ENCODE data around the gene OPHN1. TPM values are rescaled to one million over a fixed set of nuclear protein-coding genes. Genes with fewer than 3 reads are reported as not detected.

OPHN1 gene
- total RNA-seq, 4 donors from 2014 or later: 2.3 to 10.8 (median 4.6) TPM

DNA sequence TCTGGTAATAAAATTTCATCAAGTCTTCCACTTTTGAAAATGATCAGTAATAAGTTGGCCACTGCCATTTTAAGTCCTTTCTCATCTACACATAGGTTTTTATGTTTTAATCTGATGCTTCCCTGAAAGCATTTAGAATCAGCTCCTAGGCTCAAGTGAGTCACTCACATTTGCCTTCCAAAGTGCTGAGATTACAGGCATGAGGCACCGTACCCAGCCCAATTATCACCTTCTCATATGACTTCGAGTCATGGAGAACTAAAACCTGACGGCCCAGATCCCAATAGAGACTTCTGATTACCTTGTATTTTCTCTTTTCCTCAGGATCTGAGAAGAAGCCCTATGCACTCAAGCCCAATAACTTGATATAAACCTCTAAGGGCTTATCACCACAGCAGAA, 140.8 kb downstream of the OPHN1 start:
- Histone ChIP-seq H3K27me3 (no peaks in the 10 kb centered on the region), H3K4me1 (no peaks in the 10 kb centered on the region), H3K36me3 (no peaks in the 10 kb centered on the region), H3K27ac (no peak overlapping the region), H3K4me3 (no peak overlapping the region), H3K9me3 (no peaks in the 10 kb centered on the region)
- ATAC-seq (peak in 1 of 2 donors; percentile 36), DNase-seq (no peak)
- TF ChIP-seq, protein P1, sequence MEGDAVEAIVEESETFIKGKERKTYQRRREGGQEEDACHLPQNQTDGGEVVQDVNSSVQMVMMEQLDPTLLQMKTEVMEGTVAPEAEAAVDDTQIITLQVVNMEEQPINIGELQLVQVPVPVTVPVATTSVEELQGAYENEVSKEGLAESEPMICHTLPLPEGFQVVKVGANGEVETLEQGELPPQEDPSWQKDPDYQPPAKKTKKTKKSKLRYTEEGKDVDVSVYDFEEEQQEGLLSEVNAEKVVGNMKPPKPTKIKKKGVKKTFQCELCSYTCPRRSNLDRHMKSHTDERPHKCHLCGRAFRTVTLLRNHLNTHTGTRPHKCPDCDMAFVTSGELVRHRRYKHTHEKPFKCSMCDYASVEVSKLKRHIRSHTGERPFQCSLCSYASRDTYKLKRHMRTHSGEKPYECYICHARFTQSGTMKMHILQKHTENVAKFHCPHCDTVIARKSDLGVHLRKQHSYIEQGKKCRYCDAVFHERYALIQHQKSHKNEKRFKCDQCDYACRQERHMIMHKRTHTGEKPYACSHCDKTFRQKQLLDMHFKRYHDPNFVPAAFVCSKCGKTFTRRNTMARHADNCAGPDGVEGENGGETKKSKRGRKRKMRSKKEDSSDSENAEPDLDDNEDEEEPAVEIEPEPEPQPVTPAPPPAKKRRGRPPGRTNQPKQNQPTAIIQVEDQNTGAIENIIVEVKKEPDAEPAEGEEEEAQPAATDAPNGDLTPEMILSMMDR (IDR thresholded peaks at IDR 0.05 in 4 of 5, conservative IDR thresholded peaks at IDR 0.05 in 1 of 5): no peak
- TF ChIP-seq POLR2A (IDR thresholded peaks at IDR 0.05): no peak
- in situ Hi-C loops (cut with MboI; ENCODE audit: low sequenced_read_pairs in 4 of 4) (no loop called here), intact Hi-C loops (cut with DNase I; ENCODE audit: low total_unique reads) (no loop called here)

DNA sequence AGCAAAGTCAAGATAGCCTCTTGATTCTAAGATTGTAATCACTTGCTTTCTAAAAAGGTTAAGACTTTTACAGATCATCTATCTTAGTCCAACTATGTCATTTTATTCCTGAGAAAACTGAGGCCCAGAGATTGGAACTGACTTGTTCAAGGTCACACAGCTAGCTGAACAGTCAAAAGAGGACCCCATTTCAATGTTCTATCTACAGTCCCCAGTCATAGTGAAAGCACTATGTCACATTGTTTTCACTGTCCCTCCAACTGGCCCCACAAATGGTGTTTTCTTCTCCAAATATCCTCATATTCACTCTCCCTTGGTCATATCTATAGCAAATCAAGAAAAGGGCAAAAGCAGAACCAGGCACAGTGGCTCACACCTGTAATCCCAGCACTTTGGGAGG, 145.2 kb downstream of the OPHN1 start:
- in situ Hi-C loops (cut with MboI; ENCODE audit: low sequenced_read_pairs in 4 of 4) (no loop called here), intact Hi-C loops (cut with DNase I; ENCODE audit: low total_unique reads) (no loop called here)
- TF ChIP-seq, protein P1 (IDR thresholded peaks at IDR 0.05 in 4 of 5, conservative IDR thresholded peaks at IDR 0.05 in 1 of 5): no peak
- TF ChIP-seq POLR2A (IDR thresholded peaks at IDR 0.05): no peak
- H3K27ac ChIP-seq: no peak overlapping the region
- DNase-seq (no peak), ATAC-seq (no peak)
- no peaks in the 10 kb centered on the region for H3K9me3 ChIP-seq
- no peak overlapping the region for H3K4me3 ChIP-seq
- H3K36me3 ChIP-seq: no peaks in the 10 kb centered on the region
- no peaks in the 10 kb centered on the region for H3K4me1 ChIP-seq
- no peaks in the 10 kb centered on the region for H3K27me3 ChIP-seq

DNA sequence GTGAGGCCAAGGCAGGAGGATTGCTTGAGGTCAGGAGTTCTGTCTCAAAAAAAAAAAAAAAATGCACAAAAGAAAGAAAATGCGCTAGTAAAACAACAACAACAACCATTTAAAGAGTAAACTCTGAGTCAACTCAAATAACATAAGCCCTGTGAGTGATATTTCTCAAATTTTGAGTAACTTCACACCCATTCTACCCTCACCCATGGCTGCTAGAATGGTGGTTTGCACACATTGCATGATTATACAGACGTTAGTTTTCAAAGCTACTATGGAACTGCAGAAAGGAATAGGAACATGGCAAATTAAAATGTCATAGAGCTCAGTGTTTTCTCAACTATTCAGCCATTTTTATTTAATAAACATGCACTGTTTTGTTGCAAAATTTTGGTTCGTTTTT, 145.9 kb downstream of the OPHN1 start:
- DNase-seq (no peak), ATAC-seq (no peak)
- no peaks in the 10 kb centered on the region for H3K36me3 ChIP-seq
- in situ Hi-C loops (cut with MboI; ENCODE audit: low sequenced_read_pairs in 4 of 4) (no loop called here), intact Hi-C loops (cut with DNase I; ENCODE audit: low total_unique reads) (no loop called here)
- TF ChIP-seq, protein P1 (IDR thresholded peaks at IDR 0.05 in 4 of 5, conservative IDR thresholded peaks at IDR 0.05 in 1 of 5): no peak
- TF ChIP-seq POLR2A (IDR thresholded peaks at IDR 0.05): no peak
- H3K4me3 ChIP-seq: no peak overlapping the region
- no peaks in the 10 kb centered on the region for H3K9me3 ChIP-seq
- H3K4me1 ChIP-seq: no peaks in the 10 kb centered on the region
- no peaks in the 10 kb centered on the region for H3K27me3 ChIP-seq
- H3K27ac ChIP-seq: no peak overlapping the region

DNA sequence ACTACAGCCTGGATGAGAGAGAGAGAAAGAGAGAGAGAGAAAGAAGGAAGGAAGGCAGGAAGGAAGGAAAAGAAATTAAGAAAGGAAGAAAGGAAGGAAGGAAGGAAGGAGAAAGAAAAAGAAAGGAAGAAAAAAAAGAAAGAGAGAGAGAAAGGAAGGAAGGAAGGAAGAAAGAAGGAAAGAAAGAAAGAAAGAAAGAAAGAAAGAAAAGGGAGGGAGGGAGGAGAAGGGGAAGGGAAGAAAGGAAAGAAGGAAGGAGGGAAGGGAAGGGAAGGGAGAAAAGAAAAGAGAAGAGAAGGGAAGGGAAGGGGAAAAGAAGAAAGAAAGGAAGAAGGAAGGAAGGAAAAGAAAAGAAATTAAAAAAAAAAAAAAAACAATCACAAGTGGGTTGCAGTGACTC, 146.3 kb downstream of the OPHN1 start:
- in situ Hi-C loops (cut with MboI; ENCODE audit: low sequenced_read_pairs in 4 of 4) (no loop called here), intact Hi-C loops (cut with DNase I; ENCODE audit: low total_unique reads) (no loop called here)
- ATAC-seq: no peak
- H3K27me3 ChIP-seq: no peaks in the 10 kb centered on the region
- TF ChIP-seq, protein P1 (IDR thresholded peaks at IDR 0.05 in 4 of 5, conservative IDR thresholded peaks at IDR 0.05 in 1 of 5): no peak
- no peaks in the 10 kb centered on the region for H3K9me3 ChIP-seq
- H3K4me3 ChIP-seq: no peak overlapping the region
- no peak overlapping the region for H3K27ac ChIP-seq
- DNase-seq: no peak
- no peaks in the 10 kb centered on the region for H3K4me1 ChIP-seq
- H3K36me3 ChIP-seq: no peaks in the 10 kb centered on the region

DNA sequence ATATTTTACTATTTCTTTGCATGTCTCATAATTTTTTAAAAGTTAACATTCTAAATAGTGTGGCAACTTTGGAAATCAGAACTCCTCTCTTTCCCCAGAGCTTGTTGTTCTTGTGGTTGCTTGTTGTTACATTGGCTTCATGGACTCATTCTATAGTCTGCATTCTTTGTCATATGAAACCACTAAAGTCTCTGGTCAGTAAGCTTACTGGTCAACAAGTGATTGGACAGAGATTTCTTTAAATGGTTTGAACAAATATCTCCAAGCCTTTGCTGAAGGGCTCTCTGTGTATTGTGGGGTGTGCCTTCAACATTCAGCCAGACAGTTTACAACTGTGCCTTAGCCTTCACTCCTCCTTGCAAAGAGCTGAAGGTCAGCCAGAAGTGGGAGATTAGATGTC, 147.2 kb downstream of the OPHN1 start:
- in situ Hi-C loops (cut with MboI; ENCODE audit: low sequenced_read_pairs in 4 of 4) (no loop called here), intact Hi-C loops (cut with DNase I; ENCODE audit: low total_unique reads) (no loop called here)
- no peaks in the 10 kb centered on the region for H3K4me1 ChIP-seq
- H3K36me3 ChIP-seq: no peaks in the 10 kb centered on the region
- TF ChIP-seq, protein P1 (IDR thresholded peaks at IDR 0.05 in 4 of 5, conservative IDR thresholded peaks at IDR 0.05 in 1 of 5): no peak
- no peak for TF ChIP-seq POLR2A (IDR thresholded peaks at IDR 0.05)
- no peaks in the 10 kb centered on the region for H3K27me3 ChIP-seq
- DNase-seq (no peak), ATAC-seq (no peak)
- H3K27ac ChIP-seq: no peak overlapping the region
- H3K4me3 ChIP-seq: no peak overlapping the region
- H3K9me3 ChIP-seq: no peaks in the 10 kb centered on the region
